ENCODE data around the gene STING1.

The STING1 gene

GRCh38 chr5:139426203-139426885 lies 56.2 kb downstream of the STING1 start:
- H3K4me3 ChIP-seq (ENCODE audit: low read length), result no peak overlapping the region
- H4K20me1 ChIP-seq (ENCODE audit: insufficient read depth, low read length), result no peaks in the 10 kb centered on the region
- H3K27ac ChIP-seq (ENCODE audit: low read length), result no peak overlapping the region
- H3K4me2 ChIP-seq (ENCODE audit: low read length), result no peak overlapping the region
- TF ChIP-seq EZH2phosphoT487 (IDR thresholded peaks at IDR 0.05; ENCODE audit: low read depth) (no peak), CTCF (IDR thresholded peaks at IDR 0.05; ENCODE audit: low read depth, low read length) (no peak)
- H2AFZ ChIP-seq (ENCODE audit: low read depth, low read length), result no peak overlapping the region
- H3K9me3 ChIP-seq (ENCODE audit: insufficient read depth, low read length), result no peaks in the 10 kb centered on the region
- H3K79me2 ChIP-seq (ENCODE audit: low read length), result no peaks in the 10 kb centered on the region
- 0 out of 2 replicates have a peak, but pooled peaks cover 2% of the 10 kb centered on the region for H3K4me1 ChIP-seq (ENCODE audit: low read length)
- H3K36me3 ChIP-seq (replicated peaks; ENCODE audit: low read depth, low read length), result no peaks in the 10 kb centered on the region
- no peaks in the 10 kb centered on the region for H3K27me3 ChIP-seq (ENCODE audit: low read depth, low read length)
- no peak overlapping the region for H3K9ac ChIP-seq (ENCODE audit: low read length)

Data from OCI-LY3 (cell line).